Measurements from ENCODE around the gene KAZN.

DNA sequence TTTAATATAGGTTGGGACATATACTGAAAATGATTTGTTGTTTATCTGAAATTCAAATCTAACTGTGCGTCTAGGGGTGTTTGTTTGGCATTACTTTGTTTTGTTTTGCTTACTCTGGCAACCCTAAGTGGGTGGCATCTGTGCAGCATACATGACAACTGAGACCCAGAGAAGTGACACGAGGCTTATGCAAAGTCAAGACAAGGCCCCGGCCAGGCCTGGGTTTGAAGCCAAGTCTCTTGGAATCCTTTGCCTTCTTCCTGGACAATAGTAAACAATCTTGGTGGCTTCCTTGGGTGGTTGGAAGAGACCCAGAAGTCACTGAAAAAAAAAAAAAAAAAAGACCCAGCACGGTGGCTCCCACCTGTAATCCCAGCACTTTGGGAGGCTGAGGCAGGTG, 357.5 kb downstream of the KAZN start:
- TF ChIP-seq POLR2A (IDR thresholded peaks at IDR 0.05), result no peak
- TF ChIP-seq, protein P1, sequence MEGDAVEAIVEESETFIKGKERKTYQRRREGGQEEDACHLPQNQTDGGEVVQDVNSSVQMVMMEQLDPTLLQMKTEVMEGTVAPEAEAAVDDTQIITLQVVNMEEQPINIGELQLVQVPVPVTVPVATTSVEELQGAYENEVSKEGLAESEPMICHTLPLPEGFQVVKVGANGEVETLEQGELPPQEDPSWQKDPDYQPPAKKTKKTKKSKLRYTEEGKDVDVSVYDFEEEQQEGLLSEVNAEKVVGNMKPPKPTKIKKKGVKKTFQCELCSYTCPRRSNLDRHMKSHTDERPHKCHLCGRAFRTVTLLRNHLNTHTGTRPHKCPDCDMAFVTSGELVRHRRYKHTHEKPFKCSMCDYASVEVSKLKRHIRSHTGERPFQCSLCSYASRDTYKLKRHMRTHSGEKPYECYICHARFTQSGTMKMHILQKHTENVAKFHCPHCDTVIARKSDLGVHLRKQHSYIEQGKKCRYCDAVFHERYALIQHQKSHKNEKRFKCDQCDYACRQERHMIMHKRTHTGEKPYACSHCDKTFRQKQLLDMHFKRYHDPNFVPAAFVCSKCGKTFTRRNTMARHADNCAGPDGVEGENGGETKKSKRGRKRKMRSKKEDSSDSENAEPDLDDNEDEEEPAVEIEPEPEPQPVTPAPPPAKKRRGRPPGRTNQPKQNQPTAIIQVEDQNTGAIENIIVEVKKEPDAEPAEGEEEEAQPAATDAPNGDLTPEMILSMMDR (IDR thresholded peaks at IDR 0.05), result no peak

Measured in testis (tissue), 2 donors.